K562 (cell line): ENCODE results near the gene ASIC1. TPM values are rescaled to one million over a fixed set of nuclear protein-coding genes. Genes with fewer than 3 reads are reported as not detected.

Experiments
- ATAC-seq: fragments of 200-7000 bp; cut with Tn5 transposase; 3 replicates; pipeline ENCODE4 v1.9.1; 2020; ENCODE audit warnings: moderate library complexity
- BruUV-seq: library from RNA; stranded (reverse); fragments of 400-500 nt; replicated peaks from 2 replicates; lab custom pipeline; 2021; lab: Mats Ljungman, UMichigan
- CTCF ChIA-PET: fragments of 300-600 bp; formaldehyde crosslinking; extraction: SDS; loops from one replicate; lab custom pipeline; 2021; ENCODE audit warnings: low intra/inter-chr PET ratio; lab: Yijun Ruan, JAX
- POLR2A ChIA-PET: fragments of 300-600, 350-650 bp; sonication (Branson Sonifier 250); formaldehyde crosslinking; extraction: SDS; loops from one replicate; lab custom pipeline; 2021; ENCODE audit warnings: antibody characterized with exemption, inconsistent platforms; lab: Yijun Ruan, JAX
- DNase-seq, 4 experiments: peaks; one replicate each; pipeline versions ENCODE4 v3.0.0 to v3.0.0-alpha.2; 2011 to 2018; ENCODE audit warnings: low spot score in 3 of 4, mixed read lengths in 3 of 4; ENCODE audit errors: extremely low read depth in 1 of 4
- FAIRE-seq: peaks from 2 replicates; lab custom pipeline; 2011; peaks lifted over from hg19 to GRCh38; lab: Jason Lieb, UNC
- H2AFZ ChIP-seq: 2 replicates; pipeline ENCODE4 v1.6.0; 2011; ENCODE audit warnings: low read depth, low read length, control low read depth, inconsistent platforms
- H3K27ac ChIP-seq: fragments of 200-600 bp; 3 replicates; pipeline ENCODE4 v1.8.0; 2011; ENCODE audit warnings: low read depth, mild to moderate bottlenecking, control low read depth, inconsistent platforms, low read length, moderate library complexity, mixed read lengths; ENCODE audit errors: extremely low read depth
- H3K27me3 ChIP-seq, 2 experiments: fragments of 300-600 bp in 1 of 2; 2 replicates in 1 of 2; 3 replicates in 1 of 2; pipeline versions ENCODE4 v1.6.0 to v1.8.0; 2011; ENCODE audit warnings: inconsistent platforms in 2 of 2, low read length in 2 of 2, mild to moderate bottlenecking in 1 of 2, mixed read lengths in 1 of 2, moderate library complexity in 1 of 2; ENCODE audit not compliant: control insufficient read depth in 2 of 2, insufficient read depth in 2 of 2
- H3K36me3 ChIP-seq: fragments of 300-600 bp; 3 replicates; pipeline ENCODE4 v1.8.0; 2011; ENCODE audit warnings: mild to moderate bottlenecking, low read length, inconsistent platforms; ENCODE audit not compliant: control insufficient read depth, insufficient read depth
- H3K4me1 ChIP-seq, 2 experiments: fragments of 200-600 bp in 1 of 2; replicated peaks in 1 of 2; 2 replicates in 1 of 2; 3 replicates in 1 of 2; pipeline versions ENCODE4 v1.5.1 to v1.8.0; 2011; ENCODE audit warnings: inconsistent platforms in 2 of 2, low read length in 2 of 2, mild to moderate bottlenecking in 1 of 2, mixed read lengths in 1 of 2, moderate library complexity in 1 of 2; ENCODE audit not compliant: control insufficient read depth in 2 of 2, insufficient read depth in 2 of 2
- H3K4me2 ChIP-seq: 2 replicates; pipeline ENCODE4 v1.6.1; 2011; ENCODE audit warnings: low read length, control low read depth, inconsistent platforms, mixed read lengths; ENCODE audit not compliant: insufficient read depth
- H3K4me3 ChIP-seq: fragments of 200-600 bp; sonication (generic), shearing (Covaris generic); 2 replicates; pipeline ENCODE4 v1.5.1; 2016; ENCODE audit warnings: control low read depth, inconsistent platforms
- H3K79me2 ChIP-seq: fragments of 200-600 bp; 3 replicates; pipeline ENCODE4 v1.8.0; 2011; ENCODE audit warnings: low read length, inconsistent platforms; ENCODE audit not compliant: control insufficient read depth, insufficient read depth
- H3K9ac ChIP-seq, 2 experiments: 2 replicates each; pipeline versions ENCODE4 v1.6.0 to v1.6.1; 2011; ENCODE audit warnings: low read depth in 2 of 2, low read length in 2 of 2, control low read depth in 1 of 2, inconsistent platforms in 1 of 2, mild to moderate bottlenecking in 1 of 2, mixed read lengths in 1 of 2; ENCODE audit not compliant: insufficient read depth in 1 of 2
- H3K9me1 ChIP-seq: one replicate; pipeline ENCODE4 v1.6.0; 2011; ENCODE audit warnings: inconsistent platforms, mild to moderate bottlenecking, low read length, moderate library complexity; ENCODE audit not compliant: control insufficient read depth, insufficient read depth
- H3K9me3 ChIP-seq: replicated peaks from 2 replicates; pipeline ENCODE4 v1.5.1; 2011; ENCODE audit warnings: low read depth, low read length, inconsistent platforms; ENCODE audit not compliant: control insufficient read depth, insufficient read depth
- H4K20me1 ChIP-seq: replicated peaks from 2 replicates; pipeline ENCODE4 v1.6.1; 2011; ENCODE audit warnings: low read length, inconsistent platforms, mixed read lengths; ENCODE audit not compliant: control insufficient read depth, insufficient read depth
- ARID2 ChIP-seq: fragments of 450-650 bp; IDR thresholded peaks from 2 replicates; pipeline ENCODE4 v1.6.1; 2017; ENCODE audit warnings: antibody characterized with exemption, mild to moderate bottlenecking
- CBX8 ChIP-seq: fragments of 200-600 bp; sonication (generic); IDR thresholded peaks from 2 replicates; pipeline ENCODE4 v1.6.1; 2012; ENCODE audit warnings: borderline replicate concordance, mixed run types, low read depth, mild to moderate bottlenecking, moderate library complexity, mixed read lengths, low read length, control low read depth, inconsistent platforms; ENCODE audit not compliant: poor library complexity, severe bottlenecking; ENCODE audit errors: extremely low read depth
- RBM15 ChIP-seq: fragments of 200-400 bp; formaldehyde crosslinking; IDR thresholded peaks from 2 replicates; pipeline ENCODE4 v1.6.1; 2018; ENCODE audit warnings: mild to moderate bottlenecking, low read length, moderate library complexity; ENCODE audit not compliant: insufficient read depth
- SOX6 ChIP-seq: fragments of 450-650 bp; IDR thresholded peaks from 2 replicates; pipeline ENCODE4 v1.6.1; 2014; ENCODE audit warnings: mild to moderate bottlenecking
- TEAD4 ChIP-seq, 2 experiments: sonication (generic) in 1 of 2; formaldehyde crosslinking in 1 of 2; IDR thresholded peaks; 2 replicates each; pipeline versions ENCODE4 v1.6.1 to v1.8.0; 2012 to 2022; ENCODE audit warnings: borderline replicate concordance in 1 of 2, inconsistent platforms in 1 of 2, low read length in 1 of 2, mild to moderate bottlenecking in 1 of 2, missing genetic modification reagents in 1 of 2
- YY1 ChIP-seq, 3 experiments: IDR thresholded peaks; 2 replicates each; pipeline ENCODE4 v1.6.1; 2011; ENCODE audit warnings: low read length in 2 of 3, mild to moderate bottlenecking in 2 of 3, moderate library complexity in 2 of 3, borderline replicate concordance in 1 of 3, control low read depth in 1 of 3, low read depth in 1 of 3; ENCODE audit not compliant: insufficient read depth in 3 of 3, insufficient replicate concordance in 2 of 3, control insufficient read depth in 1 of 3, insufficient read length in 1 of 3; ENCODE audit errors: extremely low read depth in 1 of 3
- ZNF316 ChIP-seq: fragments of 450-650 bp; IDR thresholded peaks from 2 replicates; pipeline ENCODE4 v1.6.1; 2016
- WGBS: fragments of 100-300 bp; shearing (Covaris generic); methylation state at CpG from one replicate; pipeline ENCODE4 v1.1.6; 2016; ENCODE audit warnings: low coverage, mixed read lengths; ENCODE audit not compliant: insufficient coverage; ENCODE audit errors: missing lambda C conversion rate; 5-methylcytosine and 5-hydroxymethylcytosine counted together
- in situ Hi-C: fragments of 300-500 bp; cut with MboI; formaldehyde crosslinking; loops from 4 replicates; pipeline ENCODE4 v1.15.0; 2018; ENCODE audit warnings: inconsistent platforms, mixed read lengths
- intact Hi-C: fragments of 100-400 bp; cut with micrococcal nuclease; formaldehyde crosslinking; loops from 2 replicates; pipeline ENCODE4 v1.14.2; 2022
- polyA plus RNA-seq, 8 experiments: library from polyadenylated mRNA; depleted of rRNA in 4 of 8; stranded (reverse) in 5 of 8; unstranded in 3 of 8; fragments of >200 nt; fragmentation: Nextera tagmentation in 2 of 8; fragmentation: Illumina TruSeq in 1 of 8; extraction: Ambion mirVana in 2 of 8; extraction: Trizol in 1 of 8; gene quantifications; 2 replicates each; pipeline versions ENCODE4 v1.2.1 to v1.2.3, GENCODE V29; 2011 to 2014; ENCODE audit warnings: inconsistent platforms in 1 of 8, missing spikeins in 1 of 8
- total RNA-seq, 7 experiments: library from RNA; depleted of rRNA in 6 of 7; stranded (reverse); fragments of >200 nt in 6 of 7; fragmentation: Illumina TruSeq in 2 of 7; extraction: Trizol in 2 of 7; gene quantifications; 2 replicates each; pipeline versions ENCODE4 v1.2.1 to v1.2.3, GENCODE V29; 2011 to 2021; ENCODE audit warnings: low replicate concordance in 1 of 7
- TF ChIP-seq, protein P1 (sequence below): IDR thresholded peaks from 2 replicates; pipeline ENCODE4 v1.6.1; 2016; ENCODE audit warnings: missing genetic modification characterization, missing compliant biosample characterization
- TF ChIP-seq, protein P2 (sequence below): sonication (generic); formaldehyde crosslinking; IDR thresholded peaks from 2 replicates; pipeline ENCODE4 v1.8.1; 2022; ENCODE audit warnings: missing genetic modification reagents
- TF ChIP-seq, protein P3 (sequence below): fragments of 450-650 bp; IDR thresholded peaks from 2 replicates; pipeline ENCODE4 v1.7.1; 2018; ENCODE audit warnings: mild to moderate bottlenecking, low read depth; ENCODE audit not compliant: partially characterized antibody

ASIC1 gene
- total and polyA plus RNA-seq, 9 of the 15 experiments (the other 6 are each of a cell fraction or from before 2014, with no cell fraction given) = 0.01 to 1.7 (median 0.45) TPM

DNA sequence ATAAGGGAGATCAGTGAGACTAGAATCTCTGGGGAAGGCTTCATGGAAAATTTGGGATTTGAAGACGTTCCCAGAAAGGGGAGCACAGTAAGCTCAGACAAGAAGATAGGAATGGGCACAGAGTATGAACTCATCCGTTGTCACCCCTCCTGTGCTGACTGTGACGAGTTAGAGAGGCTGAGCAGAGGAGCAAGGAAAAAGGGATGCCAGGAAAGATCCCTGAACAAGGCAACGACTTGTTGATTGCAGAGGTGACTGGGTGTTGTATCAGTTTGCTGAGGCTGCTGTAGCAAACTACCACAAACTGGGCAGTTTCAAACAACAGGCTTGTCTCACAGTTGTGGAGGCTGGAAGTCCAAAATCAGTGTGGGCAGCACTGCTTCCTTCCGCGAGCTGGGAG lies 40.6 kb downstream of the ASIC1 start (continued):
- TF ChIP-seq, protein P1, sequence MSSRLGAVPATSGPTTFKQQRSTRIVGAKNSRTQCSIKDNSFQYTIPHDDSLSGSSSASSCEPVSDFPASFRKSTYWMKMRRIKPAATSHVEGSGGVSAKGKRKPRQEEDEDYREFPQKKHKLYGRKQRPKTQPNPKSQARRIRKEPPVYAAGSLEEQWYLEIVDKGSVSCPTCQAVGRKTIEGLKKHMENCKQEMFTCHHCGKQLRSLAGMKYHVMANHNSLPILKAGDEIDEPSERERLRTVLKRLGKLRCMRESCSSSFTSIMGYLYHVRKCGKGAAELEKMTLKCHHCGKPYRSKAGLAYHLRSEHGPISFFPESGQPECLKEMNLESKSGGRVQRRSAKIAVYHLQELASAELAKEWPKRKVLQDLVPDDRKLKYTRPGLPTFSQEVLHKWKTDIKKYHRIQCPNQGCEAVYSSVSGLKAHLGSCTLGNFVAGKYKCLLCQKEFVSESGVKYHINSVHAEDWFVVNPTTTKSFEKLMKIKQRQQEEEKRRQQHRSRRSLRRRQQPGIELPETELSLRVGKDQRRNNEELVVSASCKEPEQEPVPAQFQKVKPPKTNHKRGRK = no peak
- TF ChIP-seq ZNF316 = no peak
- TF ChIP-seq YY1 (IDR thresholded peaks at IDR 0.05; ENCODE audit: borderline replicate concordance in 1 of 3, control insufficient read depth in 1 of 3, extremely low read depth in 1 of 3, insufficient read depth in 3 of 3, insufficient read length in 1 of 3, insufficient replicate concordance in 2 of 3, low read depth in 1 of 3, low read length in 2 of 3) = no peak

DNA sequence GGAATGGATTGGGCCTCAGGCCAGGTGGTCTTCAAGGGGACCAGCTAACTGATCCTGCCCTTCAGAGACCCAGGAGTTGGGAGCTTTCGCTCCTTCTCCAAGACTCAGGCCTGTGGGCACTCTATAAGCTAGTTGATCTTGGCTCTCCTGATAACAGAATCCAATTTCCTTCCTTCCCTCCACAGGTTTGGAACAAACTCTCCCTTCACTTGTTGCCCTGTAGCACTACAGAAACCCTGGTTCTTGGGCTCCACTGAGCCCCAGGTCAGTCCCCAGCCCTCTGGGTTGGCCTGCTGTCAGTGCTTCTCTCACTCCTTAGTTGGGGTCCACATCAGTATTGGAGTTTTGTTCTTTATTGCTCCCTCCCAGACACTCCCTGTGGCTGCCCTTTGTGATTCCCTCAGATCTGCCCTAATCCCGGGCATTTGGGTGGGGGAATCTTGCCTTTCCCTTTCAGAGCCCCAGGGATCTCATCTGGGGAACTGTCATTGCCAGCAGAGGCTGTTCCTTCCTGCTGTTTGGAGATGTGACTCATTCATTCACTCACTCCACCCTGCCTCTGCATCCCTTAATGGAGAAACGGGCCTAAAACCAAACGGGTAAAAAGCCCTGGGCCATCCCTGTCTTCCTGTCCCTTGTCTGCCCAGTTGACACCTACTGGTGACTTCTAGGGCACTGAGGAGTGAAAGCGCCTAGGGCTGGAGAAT lies 42.1 kb downstream of the ASIC1 start:
- H3K4me3 ChIP-seq = no peak overlapping the region
- intact Hi-C loops (no loop called here), in situ Hi-C loops (no loop called here)
- H3K36me3 ChIP-seq = peaks cover 61% of the 10 kb centered on the region
- H2AFZ ChIP-seq = no peak overlapping the region
- WGBS = 90% methylated on average over 5 of the region's 5 CpGs
- no peak overlapping the region for H3K27ac ChIP-seq
- POLR2A ChIA-PET = interaction anchor here (1.1 kb wide), 2 partner anchors 10 to 23 kb away, joined by 3 to 5 read pairs; no protein-coding TSS in a partner anchor
- no peaks in the 10 kb centered on the region for H4K20me1 ChIP-seq
- FAIRE-seq (no peak), ATAC-seq (no peak), DNase-seq (no peak)
- no peaks in the 10 kb centered on the region for H3K9me3 ChIP-seq
- no peaks in the 10 kb centered on the region for H3K27me3 ChIP-seq
- peaks cover 13 to 14% of the 10 kb centered on the region in 2 experiments for H3K4me1 ChIP-seq
- H3K79me2 ChIP-seq = no peaks in the 10 kb centered on the region
- CTCF ChIA-PET = no interaction called here
- BruUV-seq = TSS peak; percentile 28
- H3K9me1 ChIP-seq = no peaks in the 10 kb centered on the region
- no peak overlapping the region for H3K9ac ChIP-seq
- no peak overlapping the region for H3K4me2 ChIP-seq
- TF ChIP-seq CBX8 = no peak
- no peak for TF ChIP-seq ARID2
- TF ChIP-seq, protein P2, sequence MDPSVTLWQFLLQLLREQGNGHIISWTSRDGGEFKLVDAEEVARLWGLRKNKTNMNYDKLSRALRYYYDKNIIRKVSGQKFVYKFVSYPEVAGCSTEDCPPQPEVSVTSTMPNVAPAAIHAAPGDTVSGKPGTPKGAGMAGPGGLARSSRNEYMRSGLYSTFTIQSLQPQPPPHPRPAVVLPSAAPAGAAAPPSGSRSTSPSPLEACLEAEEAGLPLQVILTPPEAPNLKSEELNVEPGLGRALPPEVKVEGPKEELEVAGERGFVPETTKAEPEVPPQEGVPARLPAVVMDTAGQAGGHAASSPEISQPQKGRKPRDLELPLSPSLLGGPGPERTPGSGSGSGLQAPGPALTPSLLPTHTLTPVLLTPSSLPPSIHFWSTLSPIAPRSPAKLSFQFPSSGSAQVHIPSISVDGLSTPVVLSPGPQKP (CRISPR knock-in tag) = no peak
- TF ChIP-seq, protein P3, sequence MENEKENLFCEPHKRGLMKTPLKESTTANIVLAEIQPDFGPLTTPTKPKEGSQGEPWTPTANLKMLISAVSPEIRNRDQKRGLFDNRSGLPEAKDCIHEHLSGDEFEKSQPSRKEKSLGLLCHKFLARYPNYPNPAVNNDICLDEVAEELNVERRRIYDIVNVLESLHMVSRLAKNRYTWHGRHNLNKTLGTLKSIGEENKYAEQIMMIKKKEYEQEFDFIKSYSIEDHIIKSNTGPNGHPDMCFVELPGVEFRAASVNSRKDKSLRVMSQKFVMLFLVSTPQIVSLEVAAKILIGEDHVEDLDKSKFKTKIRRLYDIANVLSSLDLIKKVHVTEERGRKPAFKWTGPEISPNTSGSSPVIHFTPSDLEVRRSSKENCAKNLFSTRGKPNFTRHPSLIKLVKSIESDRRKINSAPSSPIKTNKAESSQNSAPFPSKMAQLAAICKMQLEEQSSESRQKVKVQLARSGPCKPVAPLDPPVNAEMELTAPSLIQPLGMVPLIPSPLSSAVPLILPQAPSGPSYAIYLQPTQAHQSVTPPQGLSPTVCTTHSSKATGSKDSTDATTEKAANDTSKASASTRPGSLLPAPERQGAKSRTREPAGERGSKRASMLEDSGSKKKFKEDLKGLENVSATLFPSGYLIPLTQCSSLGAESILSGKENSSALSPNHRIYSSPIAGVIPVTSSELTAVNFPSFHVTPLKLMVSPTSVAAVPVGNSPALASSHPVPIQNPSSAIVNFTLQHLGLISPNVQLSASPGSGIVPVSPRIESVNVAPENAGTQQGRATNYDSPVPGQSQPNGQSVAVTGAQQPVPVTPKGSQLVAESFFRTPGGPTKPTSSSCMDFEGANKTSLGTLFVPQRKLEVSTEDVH = no peak
- TF ChIP-seq RBM15 = no peak
- no peak for TF ChIP-seq TEAD4 (IDR thresholded peaks at IDR 0.05; ENCODE audit: low read length)
- TF ChIP-seq TEAD4 (CRISPR knock-in tag; IDR thresholded peaks at IDR 0.05; ENCODE audit: borderline replicate concordance) = no peak
- TF ChIP-seq, protein P1 = no peak
- TF ChIP-seq SOX6 = no peak
